Thoracic aorta (tissue), 2 donors: ENCODE results near the gene TXNDC11. TPM values are rescaled to one million over a fixed set of nuclear protein-coding genes. Genes with fewer than 3 reads are reported as not detected.

ENCODE experiments used
- ATAC-seq: fragments of 150-250 bp; one replicate; pipeline ENCODE4 v1.8.0; 2017; ENCODE audit warnings: low read depth; ENCODE audit not compliant: insufficient number of reproducible peaks, low FRiP score
- DNase-seq: peaks from one replicate; pipeline ENCODE4 v3.0.0-alpha.2; 2020; ENCODE audit warnings: low spot score
- H3K27ac ChIP-seq, 2 donors: fragments of 200-600 bp; sonication (generic); 1 replicate in 1 of 2; 2 replicates in 1 of 2; pipeline ENCODE4 v1.5.1; 2016; ENCODE audit warnings: mild to moderate bottlenecking in 2 of 2, moderate library complexity in 2 of 2
- H3K27me3 ChIP-seq: fragments of 200-600 bp; sonication (generic); replicated peaks from 2 replicates; pipeline ENCODE4 v1.6.0; 2016; ENCODE audit warnings: mild to moderate bottlenecking; ENCODE audit not compliant: insufficient read depth
- H3K36me3 ChIP-seq: fragments of 200-600 bp; sonication (generic); one replicate; pipeline ENCODE4 v1.5.1; 2016
- H3K4me1 ChIP-seq, 2 donors: fragments of 200-600 bp; sonication (generic); 1 replicate in 1 of 2; 2 replicates in 1 of 2; pipeline versions ENCODE4 v1.5.1 to v1.6.0; 2016; ENCODE audit warnings: low read depth in 2 of 2, mild to moderate bottlenecking in 1 of 2; ENCODE audit not compliant: control insufficient read depth in 1 of 2
- H3K4me3 ChIP-seq: fragments of 200-600 bp; sonication (generic); 2 replicates; pipeline ENCODE4 v1.5.1; 2016; ENCODE audit warnings: mild to moderate bottlenecking
- H3K9me3 ChIP-seq: fragments of 200-600 bp; sonication (generic); 2 replicates; pipeline ENCODE4 v1.5.1; 2016
- total RNA-seq, 2 donors: library from RNA; depleted of rRNA; stranded (reverse); fragments of >200 nt; gene quantifications; one replicate each; pipeline versions ENCODE4 v1.1.0 to v1.2.3, GENCODE V29; 2016
- TF ChIP-seq, protein P1 (sequence below): fragments of 200-600 bp; sonication (generic); IDR thresholded peaks from one replicate; pipeline ENCODE4 v1.5.1; 2019; ENCODE audit warnings: antibody characterized with exemption

Gene TXNDC11
- total RNA-seq, 2 donors from 2014 or later = 44.5 to 49.4 TPM

DNA sequence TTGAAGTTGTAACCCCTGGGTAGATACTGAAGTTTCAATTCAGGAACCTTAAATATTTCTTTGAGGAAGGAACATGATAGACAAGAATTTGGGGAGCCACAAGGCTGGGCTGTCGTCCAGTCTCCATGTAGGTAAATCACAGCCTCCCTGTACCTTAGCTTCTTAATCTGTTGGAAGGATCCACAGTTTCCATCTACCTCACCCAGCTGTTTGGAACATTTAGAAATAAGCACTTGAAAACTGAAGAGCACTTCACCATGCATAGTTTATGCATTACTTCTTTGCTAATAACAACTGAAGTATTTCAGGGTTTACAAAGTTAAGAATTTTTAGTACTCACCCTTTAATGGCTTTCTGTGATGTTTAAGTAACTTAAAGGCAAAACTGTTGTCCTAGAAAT, 17.2 kb downstream of the TXNDC11 start:
- Histone ChIP-seq H3K27ac (no peak overlapping the region), H3K4me1 (no peaks in the 10 kb centered on the region), H3K36me3 (peaks cover 26% of the 10 kb centered on the region), H3K27me3 (no peaks in the 10 kb centered on the region), H3K9me3 (no peaks in the 10 kb centered on the region), H3K4me3 (no peak overlapping the region)
- DNase-seq (no peak), ATAC-seq (no peak)
- TF ChIP-seq, protein P1, sequence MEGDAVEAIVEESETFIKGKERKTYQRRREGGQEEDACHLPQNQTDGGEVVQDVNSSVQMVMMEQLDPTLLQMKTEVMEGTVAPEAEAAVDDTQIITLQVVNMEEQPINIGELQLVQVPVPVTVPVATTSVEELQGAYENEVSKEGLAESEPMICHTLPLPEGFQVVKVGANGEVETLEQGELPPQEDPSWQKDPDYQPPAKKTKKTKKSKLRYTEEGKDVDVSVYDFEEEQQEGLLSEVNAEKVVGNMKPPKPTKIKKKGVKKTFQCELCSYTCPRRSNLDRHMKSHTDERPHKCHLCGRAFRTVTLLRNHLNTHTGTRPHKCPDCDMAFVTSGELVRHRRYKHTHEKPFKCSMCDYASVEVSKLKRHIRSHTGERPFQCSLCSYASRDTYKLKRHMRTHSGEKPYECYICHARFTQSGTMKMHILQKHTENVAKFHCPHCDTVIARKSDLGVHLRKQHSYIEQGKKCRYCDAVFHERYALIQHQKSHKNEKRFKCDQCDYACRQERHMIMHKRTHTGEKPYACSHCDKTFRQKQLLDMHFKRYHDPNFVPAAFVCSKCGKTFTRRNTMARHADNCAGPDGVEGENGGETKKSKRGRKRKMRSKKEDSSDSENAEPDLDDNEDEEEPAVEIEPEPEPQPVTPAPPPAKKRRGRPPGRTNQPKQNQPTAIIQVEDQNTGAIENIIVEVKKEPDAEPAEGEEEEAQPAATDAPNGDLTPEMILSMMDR = no peak

DNA sequence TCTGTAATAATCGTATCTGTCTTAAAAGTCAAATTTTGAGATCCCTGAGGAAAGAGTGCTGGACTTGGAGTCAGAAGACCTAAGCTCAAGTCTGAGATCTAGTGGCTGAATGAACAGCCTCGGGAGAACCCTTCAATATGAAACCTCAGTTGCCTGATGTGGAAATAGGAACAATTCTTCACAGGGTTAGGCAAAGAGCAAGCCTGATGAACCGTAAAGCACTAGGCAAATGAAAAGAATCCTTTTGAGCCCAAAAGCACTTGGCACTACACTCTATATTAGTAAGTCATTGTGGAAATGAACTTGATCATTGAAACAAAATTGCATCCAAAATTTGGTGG, 20.2 kb downstream of the TXNDC11 start:
- H3K36me3 ChIP-seq = peaks cover 19% of the 10 kb centered on the region

DNA sequence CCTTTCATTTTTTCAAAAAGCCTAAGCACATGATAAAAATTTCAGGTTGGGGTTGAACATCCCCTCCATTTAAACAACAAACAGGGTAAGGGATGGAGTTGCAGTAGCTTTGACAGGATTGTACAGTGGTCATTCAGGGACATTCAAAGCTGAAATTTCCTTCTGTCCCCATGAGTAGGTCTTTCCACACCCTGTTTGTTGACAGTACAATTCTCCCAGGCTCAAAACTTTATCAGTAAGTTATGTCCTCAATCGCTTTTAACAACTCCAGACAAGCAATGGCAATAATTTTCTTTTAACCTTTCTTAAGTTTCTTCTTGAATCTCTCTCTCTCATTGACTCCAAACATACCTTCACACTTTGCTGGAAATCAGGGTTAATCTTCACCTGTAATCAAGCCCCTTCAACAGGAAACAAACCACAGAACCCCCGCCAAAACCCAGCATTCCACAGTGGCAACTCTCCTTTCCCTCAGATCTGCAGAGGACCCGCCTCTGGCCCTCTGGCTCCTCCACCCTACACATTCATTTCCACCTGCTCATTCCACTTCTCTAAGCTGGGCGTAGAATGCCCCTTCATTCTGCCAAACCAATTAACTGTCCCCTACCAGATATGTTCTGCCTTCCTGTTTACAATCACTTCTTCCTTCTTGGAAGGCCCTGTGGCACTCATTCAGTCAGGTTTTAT, 20.7 kb downstream of the TXNDC11 start:
- peaks cover 19% of the 10 kb centered on the region for H3K36me3 ChIP-seq
- H3K4me3 ChIP-seq = no peak overlapping the region
- DNase-seq = no peak
- H3K9me3 ChIP-seq = no peaks in the 10 kb centered on the region
- TF ChIP-seq, protein P1 = no peak
- no peaks in the 10 kb centered on the region for H3K4me1 ChIP-seq
- ATAC-seq = no peak
- no peaks in the 10 kb centered on the region for H3K27me3 ChIP-seq
- H3K27ac ChIP-seq = no peak overlapping the region

More for the DNA sequence above, 20.2 kb downstream of the TXNDC11 start:
- H3K4me3 ChIP-seq = no peak overlapping the region
- H3K9me3 ChIP-seq = no peaks in the 10 kb centered on the region
- ATAC-seq (no peak), DNase-seq (no peak)
- no peaks in the 10 kb centered on the region for H3K4me1 ChIP-seq
- no peaks in the 10 kb centered on the region for H3K27me3 ChIP-seq
- TF ChIP-seq, protein P1 = no peak
- H3K27ac ChIP-seq = no peak overlapping the region

DNA sequence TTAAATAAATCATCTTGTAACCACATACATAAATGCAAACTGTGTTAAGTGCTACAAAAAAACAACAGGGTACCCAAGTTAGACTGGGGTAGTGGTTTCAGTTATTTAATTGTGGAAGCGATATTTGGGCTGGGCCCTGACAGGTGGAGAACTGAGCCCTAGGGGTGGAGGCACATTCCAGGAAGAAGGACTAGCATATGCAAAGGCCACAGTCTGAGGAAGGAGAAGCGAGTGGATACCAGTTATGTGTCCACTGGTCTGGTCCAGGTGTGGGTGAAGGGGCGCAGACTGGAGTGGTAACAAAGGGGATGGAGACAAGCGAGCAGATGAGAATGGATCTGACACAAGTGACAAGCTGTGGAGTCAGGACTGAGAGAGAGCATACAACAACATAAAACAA, 22.9 kb downstream of the TXNDC11 start:
- Histone ChIP-seq H3K27me3 (no peaks in the 10 kb centered on the region), H3K27ac (no peak overlapping the region), H3K9me3 (no peaks in the 10 kb centered on the region), H3K4me3 (no peak overlapping the region), H3K4me1 (peaks cover 0 to 5% of the 10 kb centered on the region in 2 donors), H3K36me3 (peaks cover 10% of the 10 kb centered on the region)
- ATAC-seq (no peak), DNase-seq (no peak)
- TF ChIP-seq, protein P1 = no peak

DNA sequence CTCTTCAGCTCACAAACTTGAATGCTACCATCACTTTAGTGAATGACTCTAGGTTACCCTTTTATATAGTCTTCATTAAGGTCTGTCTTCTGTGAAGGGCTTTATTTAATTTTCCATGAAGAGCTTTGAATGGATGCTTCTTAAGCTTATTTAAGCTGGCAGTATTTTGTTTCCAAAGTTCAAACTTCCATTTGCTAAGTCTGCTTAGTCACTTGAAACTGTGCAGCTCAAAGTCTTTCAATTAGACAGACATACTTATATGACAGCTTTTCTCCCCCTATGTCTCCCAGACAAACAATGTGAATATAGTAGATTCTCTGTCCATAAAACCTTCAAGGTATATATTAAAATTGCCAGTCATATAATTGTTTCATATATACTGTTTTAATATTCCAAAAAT, 23.5 kb downstream of the TXNDC11 start:
- TF ChIP-seq, protein P1 = no peak
- no peaks in the 10 kb centered on the region for H3K9me3 ChIP-seq
- no peak for ATAC-seq
- H3K27ac ChIP-seq = no peak overlapping the region
- H3K27me3 ChIP-seq = no peaks in the 10 kb centered on the region
- no peak for DNase-seq
- peaks cover 10% of the 10 kb centered on the region for H3K36me3 ChIP-seq
- no peak overlapping the region for H3K4me3 ChIP-seq
- H3K4me1 ChIP-seq = peaks cover 0 to 5% of the 10 kb centered on the region in 2 donors
